GM18507 (cell line): ENCODE measurements around the gene REN.

Experiments
- DNase-seq: peaks from one replicate; pipeline ENCODE4 v3.0.0; 2011; ENCODE audit warnings: low read depth; ENCODE audit not compliant: insufficient read length; ENCODE audit errors: extremely low spot score
- FAIRE-seq: peaks from 2 replicates; lab custom pipeline; 2011; peaks lifted over from hg19 to GRCh38; lab: Jason Lieb, UNC

Gene REN

DNA sequence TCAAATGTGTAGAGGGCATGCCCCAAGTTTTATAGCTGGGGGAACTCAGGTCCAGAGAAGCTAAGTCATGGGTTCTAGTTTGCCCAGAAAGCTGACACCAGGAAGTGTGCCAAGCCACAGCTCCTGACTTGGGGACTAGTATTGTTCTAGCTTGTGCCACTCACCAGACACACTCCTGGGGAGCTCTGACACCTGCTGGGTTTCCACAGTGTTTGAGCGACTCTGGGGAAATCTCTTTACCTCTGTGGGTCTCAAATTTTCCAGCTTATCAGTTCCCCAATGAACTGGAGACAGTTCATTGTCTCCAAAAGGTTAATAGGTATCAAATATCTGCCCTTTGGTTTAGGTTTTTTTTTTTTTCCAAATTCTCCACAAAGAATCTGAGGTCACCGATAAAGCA is 25.9 kb upstream of the REN start:
- FAIRE-seq (no peak), DNase-seq (no peak)

DNA sequence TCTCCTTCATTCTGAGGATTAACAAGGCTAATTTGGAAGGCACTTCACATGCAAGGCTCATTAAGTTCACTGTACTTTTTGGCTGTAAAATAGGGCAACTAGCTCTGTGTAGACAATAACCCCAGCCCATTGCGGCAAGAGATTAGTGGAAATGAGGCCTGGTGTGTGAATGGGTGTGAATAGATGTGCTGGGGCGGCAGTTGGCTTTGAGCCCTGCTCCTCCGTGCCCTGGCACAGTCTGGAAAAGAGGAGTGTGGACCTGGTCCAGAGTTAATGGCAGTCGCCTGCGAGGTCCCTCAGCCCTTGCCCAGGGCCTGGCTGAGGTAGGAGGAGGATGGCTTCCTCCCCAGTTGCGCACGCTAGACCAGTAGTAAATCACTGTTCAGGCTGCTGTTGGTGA is 25.3 kb upstream of the REN start:
- DNase-seq (no peak), FAIRE-seq (no peak)

DNA sequence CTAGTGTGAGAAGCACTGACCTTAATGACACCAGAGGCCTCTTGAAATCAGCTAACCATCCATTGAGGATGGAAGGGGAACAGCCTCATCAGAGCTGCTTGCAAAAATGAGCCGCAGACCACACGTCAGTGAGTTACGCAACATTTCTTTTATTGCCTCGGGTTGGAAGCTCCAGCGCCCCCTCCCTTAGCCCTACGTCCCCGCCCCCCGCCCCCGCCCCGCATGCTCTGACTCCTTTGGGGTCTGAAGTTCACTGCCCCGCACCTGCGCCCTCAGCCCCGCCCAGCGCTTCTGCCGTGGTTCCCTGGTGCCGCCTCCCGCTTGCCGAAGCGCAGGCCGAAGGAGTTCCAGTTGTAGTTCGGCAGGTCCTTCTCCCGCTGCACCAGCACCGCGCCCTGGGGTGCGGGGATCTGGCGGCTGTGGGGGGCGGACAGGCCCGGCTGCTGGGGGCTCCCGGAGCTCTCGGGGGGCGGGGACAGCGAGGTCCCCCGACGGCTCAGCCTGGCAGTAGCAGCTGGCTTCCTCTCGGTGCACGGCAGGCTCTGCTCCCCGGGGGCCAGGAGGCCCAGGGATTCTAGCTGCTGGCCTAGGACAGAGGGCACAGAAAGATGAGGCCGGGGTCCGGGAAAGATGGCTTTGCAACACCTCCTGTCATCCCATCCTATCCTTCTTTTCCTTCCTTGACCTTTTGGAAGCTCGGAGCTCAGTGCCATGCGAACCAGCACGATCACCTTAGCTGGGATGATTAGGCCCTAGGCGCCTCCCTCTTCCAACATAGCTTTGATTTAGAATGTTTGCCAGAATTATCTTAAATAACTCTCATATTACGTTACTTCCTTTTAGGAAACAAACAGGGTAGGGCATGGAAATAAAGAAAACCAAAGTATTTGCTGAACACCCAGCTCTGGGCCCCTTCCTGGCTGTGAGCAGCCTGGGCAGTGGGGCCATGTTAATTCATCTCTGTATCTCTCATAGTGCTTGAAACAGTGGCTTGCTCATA is 24.4 kb upstream of the REN start:
- FAIRE-seq (no peak), DNase-seq (no peak)

DNA sequence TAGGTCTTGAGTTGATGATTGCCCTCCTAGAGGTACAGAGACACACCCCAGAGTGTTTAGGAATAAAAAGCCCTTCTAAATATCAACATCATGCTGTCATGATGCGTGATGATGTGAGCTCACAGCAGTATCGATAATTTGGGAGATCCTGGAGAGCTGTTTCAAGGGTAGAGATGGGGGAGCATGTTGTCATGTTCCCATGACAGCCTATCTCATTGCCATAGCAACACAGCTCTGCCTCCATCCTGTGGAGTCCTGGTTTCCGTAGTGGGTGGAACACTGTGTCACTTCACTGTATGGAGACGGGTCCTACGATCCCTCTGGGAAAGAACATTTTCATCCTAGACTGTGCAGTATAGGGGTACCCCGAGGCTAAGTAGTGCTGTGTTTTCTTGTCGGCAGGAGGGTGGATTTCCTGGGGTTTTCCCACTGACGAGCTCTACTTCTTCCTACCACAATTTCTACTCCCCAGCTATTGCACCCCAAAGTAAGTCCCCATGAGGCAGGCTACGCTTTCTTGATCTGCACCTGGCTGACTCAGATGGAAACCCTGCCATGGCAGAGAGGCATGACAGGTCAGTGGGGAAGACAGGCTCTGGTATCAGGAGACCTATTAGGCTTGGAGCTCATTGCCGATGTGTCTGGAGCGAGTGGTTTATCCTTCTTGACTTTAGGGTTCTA is 23.0 kb upstream of the REN start:
- peak; percentile 55 for FAIRE-seq
- DNase-seq, result no peak

DNA sequence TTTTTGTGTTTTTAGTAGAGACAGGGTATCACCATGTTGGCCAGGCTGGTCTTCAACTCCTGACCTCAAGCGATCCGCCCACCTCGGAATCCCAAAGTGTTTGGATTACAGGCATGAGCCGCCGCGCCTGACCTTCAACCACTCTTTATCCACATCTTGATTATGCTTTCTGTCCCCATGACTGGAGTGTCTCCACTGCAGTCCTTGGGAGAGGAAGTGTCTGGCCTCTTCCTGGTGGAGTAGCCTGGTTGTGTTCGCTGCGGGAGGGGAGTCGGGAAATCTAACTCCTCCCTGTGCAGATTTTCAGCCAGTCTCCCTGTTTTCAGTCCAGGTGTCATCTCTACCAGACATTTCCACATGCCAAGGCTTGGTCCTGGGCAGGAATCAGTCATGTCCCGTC is 20.5 kb upstream of the REN start:
- DNase-seq (no peak), FAIRE-seq (no peak)

DNA sequence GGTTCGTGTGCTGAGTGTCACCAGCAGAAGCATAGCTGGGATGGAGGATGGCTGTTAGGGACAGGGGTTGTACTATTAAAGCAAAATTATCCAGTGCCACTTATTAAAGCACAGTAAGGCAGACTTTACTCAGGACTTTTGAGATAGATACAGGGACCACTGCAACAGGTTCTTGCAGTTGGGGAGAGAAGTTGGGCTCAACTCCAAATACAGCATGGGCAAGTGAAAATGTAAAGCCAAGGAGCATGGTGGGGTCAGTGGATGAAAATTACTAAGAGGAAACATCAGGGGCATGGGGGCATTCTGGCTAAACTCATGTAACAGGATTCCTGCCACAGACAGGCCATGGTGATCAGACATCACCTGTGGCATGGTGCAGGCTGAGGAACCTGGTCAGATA is 15.0 kb upstream of the REN start:
- FAIRE-seq (no peak), DNase-seq (no peak)

DNA sequence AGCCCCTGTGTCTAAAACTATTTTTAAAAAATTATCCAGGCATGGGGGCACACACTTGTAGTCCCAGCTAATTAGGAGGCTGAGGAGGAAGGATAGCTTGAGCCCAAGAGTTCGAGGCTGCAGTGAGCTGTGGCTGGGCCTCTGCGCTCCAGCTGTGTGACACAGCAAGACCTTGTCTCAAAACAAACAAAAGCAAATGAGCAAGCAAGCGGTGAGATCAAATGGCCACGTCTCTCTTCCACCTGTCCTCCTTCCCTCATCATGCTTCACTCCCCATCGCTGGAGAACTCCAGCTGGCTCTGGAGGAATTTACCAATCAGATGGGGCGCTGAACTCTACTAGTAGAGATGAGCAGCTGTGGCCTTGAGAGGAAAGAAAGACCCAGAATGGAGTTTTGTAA is 14.0 kb upstream of the REN start:
- DNase-seq (no peak), FAIRE-seq (no peak)

DNA sequence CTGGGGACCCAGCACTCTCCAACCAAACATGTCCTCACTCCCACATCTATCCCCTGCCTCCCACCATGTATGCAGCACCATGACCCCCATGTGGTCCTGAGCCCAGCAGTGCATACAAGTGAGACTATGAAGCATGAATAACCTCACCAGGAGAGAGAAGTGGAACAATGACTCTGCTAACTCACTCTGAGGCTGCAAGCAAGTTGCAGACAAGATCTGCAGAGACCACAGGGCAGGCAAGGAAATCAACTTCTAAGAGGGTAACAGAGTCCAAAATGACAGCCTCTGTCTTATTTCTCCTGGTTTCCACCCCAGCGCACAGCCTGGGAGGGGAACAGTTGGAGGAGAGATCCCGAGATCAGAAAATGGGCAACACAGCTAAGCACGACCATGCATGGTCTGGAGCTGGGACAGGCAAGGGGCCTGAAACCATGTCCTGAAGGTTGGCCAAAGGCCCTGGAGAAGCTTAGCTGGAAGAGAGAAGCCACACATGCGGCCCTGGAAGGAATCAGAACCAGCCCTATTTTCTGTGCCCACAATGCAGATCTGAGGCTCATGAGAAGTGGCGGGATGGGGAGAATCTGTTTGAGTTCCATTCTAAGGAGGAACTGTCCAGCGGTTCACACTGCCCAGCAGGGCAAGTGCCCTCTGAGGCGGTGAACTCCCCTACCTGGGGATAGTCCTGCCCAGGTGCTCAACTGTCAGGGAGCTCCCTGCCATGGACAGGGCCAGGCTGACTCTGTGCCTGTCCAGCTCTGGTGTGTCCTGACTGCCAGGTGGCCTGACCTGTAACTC is 12.5 kb upstream of the REN start:
- FAIRE-seq (no peak), DNase-seq (no peak)

DNA sequence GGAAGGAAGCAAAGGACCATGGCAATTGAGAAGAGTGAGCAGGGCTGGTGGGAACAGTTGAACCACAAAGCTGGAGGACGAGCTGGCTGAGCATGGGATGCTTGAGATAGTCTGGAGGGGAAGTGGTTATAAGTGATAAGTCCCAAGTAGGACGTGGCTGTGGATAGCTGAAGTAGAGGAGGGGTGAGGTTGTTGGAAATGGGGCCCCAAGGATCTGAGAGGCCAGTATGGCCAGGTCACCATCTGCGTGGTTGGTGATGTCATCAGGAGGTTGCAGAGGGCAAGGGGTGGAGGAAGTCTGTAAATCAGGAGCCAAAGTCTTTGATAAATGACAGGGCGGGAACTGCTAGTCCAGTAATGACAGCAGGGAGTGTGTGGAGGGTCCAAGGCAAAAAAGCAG is 11.0 kb upstream of the REN start:
- no peak for DNase-seq

DNA sequence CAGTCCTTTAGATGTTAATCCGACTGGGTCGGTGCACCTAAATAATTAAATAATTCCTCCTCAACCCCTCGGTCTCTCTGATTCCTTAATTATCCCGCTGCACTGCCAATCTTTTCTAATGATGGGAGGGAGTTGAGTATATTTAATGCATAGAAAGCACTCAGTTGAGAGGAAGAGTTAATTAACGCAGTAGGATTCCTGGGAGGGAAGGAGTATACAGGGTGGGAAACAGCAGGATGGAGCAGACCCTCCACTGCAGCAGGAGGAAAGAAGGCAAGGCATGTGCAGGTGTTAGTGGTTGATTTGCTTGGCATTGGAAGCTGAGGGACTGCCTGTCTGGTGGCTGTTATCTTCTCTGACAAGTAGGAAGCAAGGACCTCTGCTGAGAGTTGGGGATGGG is 9.9 kb upstream of the REN start:
- DNase-seq (no peak), FAIRE-seq (no peak)

More for the DNA sequence above, 11.0 kb upstream of the REN start:
- no peak for FAIRE-seq

DNA sequence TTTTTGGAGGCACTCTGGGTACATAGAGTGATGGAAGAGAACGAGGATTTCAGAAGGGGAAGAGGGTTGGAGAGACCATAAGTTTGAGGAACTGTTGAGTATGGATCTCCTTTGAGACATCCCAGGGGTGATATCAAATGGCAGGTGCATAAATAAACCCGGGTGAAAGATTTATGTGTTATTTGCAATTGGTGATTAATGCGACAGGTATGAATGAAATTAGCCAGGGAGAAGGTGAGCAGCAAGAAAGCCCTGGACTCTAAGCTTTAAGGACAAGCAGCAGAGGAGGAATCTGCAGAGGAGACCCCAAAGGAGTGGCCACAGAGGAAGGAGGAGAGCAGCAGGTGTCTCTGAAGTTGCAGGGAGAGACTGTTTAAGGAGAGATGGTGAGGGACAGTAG is 8.8 kb upstream of the REN start:
- no peak for DNase-seq
- FAIRE-seq, result no peak

DNA sequence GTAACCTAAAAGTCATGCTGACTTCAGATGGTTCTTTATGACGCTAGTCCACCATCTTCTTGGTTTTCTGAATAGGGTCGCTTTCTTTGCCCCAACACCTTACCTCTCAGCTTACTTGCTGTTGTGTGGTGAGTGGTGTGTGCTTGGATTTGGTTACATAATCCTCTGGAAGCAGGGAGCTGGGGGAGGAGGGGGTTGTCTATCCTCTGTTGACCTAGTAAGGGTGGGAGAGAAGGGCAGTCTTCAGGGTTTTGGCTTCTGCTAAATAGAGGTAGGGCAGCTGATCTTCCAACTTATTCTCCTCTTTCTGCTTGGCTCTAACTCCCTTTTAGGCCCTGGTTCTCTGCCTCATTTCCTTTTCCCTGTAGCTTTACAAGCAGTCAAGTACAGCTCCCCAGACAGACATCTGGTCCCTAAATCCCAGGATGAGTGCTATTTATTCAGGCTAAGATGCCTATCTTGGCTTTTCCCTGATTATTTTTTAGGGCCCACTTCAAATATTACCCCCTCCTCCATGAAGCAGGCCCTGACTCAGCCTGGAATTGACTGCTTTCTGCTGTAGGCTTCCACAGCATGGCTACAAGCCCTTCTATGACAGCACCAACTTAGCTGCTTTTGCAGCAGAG is 6.4 kb upstream of the REN start:
- FAIRE-seq, result no peak
- DNase-seq, result no peak

DNA sequence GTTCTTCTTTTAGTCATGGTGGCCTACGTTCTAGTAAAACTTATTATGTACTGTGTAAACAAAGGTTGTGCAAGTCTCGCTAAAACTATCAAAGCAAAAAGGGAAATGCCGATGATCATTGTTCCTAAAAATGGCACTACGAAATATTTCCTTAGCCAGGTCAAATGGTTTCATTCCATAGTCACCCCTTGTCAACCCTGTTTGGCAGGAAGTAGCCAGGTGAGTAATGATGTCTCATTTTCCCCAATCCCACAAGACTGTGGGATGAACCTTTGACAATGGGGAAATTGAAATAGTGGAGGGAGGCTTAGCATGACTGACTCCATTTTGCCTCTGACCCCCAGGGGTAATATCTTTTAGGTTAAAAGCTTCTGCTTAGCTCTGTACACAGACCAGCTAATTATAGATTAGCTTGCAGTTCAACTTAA is 5.6 kb upstream of the REN start:
- no peak for DNase-seq
- no peak for FAIRE-seq

DNA sequence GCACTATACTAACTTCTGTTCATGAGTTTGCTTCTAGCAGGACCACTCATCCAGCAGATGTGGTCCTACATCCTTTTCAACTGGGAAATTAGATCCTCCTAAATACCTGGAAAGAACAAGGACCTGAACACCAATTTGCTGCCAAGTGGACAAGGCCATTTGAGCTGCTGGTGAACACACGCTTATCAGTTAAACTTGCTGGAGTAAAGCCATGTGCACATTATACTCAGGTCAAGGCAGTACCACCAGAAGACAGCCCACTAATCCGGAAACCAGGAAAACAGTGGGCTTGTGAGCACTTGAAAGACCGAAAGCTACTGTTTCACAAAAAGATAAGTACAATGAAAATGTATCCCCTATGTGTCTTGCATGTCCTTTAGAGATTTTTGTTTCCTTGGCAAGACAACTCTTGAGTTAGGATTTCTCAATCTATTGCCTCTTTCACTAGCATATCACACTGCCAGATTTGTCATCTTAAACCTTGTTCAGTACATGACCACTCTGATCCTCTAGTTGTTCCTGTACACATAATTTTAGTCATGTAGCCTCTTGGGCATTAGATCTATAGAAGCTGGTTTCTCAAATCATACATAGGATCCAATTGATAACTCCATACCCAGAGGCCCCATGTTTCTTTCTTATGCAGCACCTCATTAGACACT is 4.5 kb upstream of the REN start:
- FAIRE-seq (no peak), DNase-seq (no peak)

DNA sequence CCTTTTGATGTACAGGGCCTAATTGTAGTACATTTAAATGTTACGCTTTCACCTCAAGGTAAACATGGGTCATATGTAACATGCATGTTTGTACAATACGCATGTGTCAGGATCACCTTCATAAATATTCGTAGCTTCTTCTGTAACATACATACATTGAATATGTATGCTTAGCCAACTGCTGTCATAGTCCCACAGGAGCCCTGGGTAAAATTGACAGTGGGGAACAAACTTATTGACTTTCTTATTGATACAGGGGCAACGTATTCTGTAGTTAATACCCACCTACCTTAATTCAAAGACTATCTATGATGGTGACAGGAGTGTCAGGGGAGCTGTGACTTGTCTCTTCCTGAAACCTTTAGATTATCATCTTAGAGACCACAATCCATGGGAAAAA is 3.7 kb upstream of the REN start:
- DNase-seq (no peak), FAIRE-seq (no peak)

DNA sequence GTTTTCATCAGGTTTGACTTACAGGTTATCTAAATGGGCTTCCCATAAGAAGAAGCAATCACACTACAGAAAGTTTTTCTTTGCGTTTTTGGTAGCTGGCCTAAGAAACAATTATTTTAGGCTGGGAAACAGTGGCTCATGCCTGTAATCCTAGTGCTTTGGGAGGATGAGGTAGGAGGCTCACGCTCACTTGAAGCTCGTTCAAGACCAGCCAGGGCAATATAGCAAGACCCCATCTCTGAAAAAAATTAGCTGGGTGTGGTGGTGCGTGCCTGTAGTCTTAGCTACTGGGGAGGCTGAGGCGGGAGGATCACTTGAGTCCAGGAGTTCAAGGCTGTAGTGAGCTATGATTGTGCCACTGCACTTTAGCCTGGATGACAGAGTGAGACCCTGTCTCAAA is 1.6 kb upstream of the REN start:
- FAIRE-seq (no peak), DNase-seq (no peak)

DNA sequence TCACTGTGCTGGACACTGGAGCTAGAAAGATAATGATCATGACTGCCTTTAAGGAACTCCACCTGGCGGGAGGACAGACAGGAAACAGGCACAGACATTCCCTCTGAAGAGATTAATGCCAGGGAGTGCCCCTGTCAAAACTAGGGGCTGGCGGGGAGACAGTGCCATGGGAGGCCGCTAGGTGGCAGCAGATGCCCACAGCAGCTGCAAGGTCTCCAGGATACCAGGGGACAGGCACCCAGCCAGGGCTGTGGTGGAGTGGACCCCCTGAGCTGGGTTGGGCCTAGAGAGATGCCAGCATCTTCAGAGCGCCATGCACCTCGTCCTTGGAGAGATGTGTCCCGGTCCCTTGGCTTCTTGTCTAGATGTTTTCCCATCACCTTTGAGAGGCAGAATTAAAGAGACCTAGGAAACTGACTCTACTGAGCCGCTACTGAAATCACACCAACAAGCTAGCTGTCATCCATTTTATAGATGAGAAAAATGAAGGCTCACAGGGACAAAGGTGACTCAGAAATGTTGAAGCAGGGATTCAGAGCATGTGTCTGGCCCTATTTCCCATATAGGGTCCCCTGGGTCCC is 3.6 kb downstream of the REN start:
- peak; percentile 81 for FAIRE-seq
- peak; percentile 51 for DNase-seq

DNA sequence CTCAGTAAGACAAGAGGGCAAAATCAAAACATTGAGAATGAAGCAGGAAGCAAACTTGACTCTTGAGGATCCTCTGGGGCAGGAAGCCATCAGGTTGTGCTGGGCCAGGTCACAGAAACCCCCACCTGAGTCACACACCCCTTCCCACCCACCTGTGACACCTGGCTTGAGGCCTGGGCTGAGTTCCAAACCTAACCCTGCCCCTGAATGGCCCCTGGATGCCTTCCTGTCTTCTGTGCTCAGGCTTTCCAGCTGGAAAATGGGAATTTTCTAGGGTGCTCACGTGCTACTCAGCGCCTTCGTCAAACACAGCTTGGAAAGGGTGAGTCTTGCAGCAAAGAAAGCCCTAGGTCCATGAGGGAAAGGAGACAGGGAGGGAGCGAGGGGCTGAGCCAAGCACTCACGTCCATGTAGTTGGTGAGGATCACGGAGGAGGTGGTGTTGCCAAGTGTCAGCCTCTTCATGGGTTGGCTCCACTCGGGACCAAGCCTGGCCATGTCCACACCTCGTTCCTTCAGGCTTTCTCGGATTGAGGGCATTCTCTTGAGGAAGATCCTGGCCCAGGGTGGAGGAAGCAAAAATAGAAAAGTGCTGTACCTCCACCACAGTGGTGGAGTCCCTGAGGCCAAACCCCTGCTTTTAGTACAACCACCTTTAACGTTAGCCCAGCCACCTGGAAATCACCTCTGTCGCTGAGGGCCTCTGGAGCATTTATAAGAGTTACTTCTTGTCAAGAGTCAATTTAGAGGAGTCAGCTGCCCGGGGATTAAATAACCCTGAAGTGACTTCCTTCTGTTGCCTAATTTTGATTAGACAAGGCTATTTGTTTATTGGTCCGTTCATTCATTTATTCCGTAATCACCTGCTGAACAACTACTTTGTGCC is 4.3 kb downstream of the REN start:
- FAIRE-seq (no peak), DNase-seq (no peak)
